ENCODE measurements around the gene FOXO1.
"Not testable (repeated sequence)": the region's sequence is repeated elsewhere in the genome, so short reads cannot be mapped to it uniquely, and the experiment has no call there.

FOXO1 gene

DNA sequence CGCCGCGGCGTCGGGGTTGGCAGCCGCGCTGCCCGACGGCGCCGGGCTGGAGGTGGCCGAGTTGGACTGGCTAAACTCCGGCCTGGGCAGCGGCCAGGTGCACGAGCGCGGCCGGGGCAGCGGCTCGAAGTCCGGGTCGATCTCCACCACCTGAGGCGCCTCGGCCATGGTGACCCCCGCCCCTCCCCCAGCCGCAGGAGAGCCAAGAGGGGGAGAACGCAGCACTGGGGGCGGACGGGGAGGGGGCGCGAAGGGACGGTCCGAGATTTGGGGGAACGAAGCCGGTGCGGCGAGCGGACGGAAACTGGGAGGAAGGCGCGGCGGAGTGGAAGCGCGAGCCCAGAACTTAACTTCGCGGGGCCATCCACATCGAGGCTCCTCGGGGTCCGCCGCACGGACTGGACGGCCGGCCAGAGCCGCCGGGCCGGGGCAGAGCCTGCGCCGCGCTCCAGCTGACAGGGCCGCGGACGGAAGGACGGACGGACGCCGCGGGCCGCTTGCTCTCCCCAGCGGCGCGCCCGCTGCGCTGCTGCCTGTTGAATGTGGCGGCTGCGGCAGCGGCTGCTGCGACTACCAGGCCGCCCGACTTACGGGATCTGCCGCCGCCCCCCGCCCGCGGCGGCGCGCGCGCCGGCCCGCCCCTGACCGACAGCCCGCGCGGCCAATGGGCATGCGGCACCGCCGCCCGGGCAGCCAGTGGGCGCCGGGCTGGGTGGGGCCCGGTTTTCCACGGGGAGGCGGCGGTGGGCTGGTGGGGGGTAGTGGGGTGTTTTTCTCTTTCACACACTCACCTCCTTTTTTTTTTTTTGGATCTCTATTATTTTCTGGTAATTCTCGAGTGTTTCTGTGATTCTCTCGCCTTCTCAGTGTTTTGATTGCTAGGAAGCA, at the start of gene FOXO1:
TSS of gene FOXO1 (minus strand) at position 597 of the 888 bp plus-strand sequence. CDS start at position 168, 429 bp downstream.
- peak within 1 kb of the TSS; percentile 61 for H3K4me3 ChIP-seq (ENCODE audit: low read depth, low read length)
- no peaks in the 10 kb centered on the region for H3K36me3 ChIP-seq
- peak within 1 kb of the TSS; percentile 57 for H3K27ac ChIP-seq
- no peaks in the 10 kb centered on the region for H3K9me3 ChIP-seq (ENCODE audit: severe bottlenecking)
- TF ChIP-seq CTCF (IDR thresholded peaks at IDR 0.05; ENCODE audit: low read depth, low read length), result no peak
- peak; percentile 69 for DNase-seq
- no peaks in the 10 kb centered on the region for H3K27me3 ChIP-seq (ENCODE audit: insufficient read depth, low read depth, severe bottlenecking)

DNA sequence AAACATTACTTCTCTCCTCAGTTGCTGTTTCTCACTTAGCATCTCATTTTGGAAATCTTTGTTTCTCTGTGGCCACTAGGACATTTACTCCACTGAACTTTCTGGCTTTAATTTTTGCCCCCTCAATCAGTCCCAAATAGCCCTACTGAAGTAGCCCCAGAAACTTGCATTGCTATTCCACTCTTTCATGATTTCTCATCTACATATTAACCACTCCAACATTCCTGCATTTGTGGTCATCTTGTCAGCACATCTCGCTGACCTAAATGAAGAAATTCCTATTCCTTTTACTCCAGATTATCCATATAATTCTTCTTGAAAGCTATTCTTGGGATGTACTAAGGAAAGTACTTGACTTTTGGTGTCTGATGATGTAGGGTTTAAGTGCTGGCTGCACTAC, 48.0 kb upstream of the FOXO1 start:
- H3K27me3 ChIP-seq (ENCODE audit: insufficient read depth, low read depth, severe bottlenecking); H3K27ac ChIP-seq; H3K4me3 ChIP-seq (ENCODE audit: low read depth, low read length); H3K36me3 ChIP-seq; H3K9me3 ChIP-seq (ENCODE audit: severe bottlenecking); DNase-seq: not testable (repeated sequence)

GRCh38 chr13:40706439-40706838, 40.0 kb upstream of the FOXO1 start:
- Histone ChIP-seq H3K4me3 (ENCODE audit: low read depth, low read length) (no peak overlapping the region), H3K27me3 (ENCODE audit: insufficient read depth, low read depth, severe bottlenecking) (no peaks in the 10 kb centered on the region), H3K9me3 (ENCODE audit: severe bottlenecking) (no peaks in the 10 kb centered on the region), H3K36me3 (no peaks in the 10 kb centered on the region), H3K27ac (no peak overlapping the region)
- no peak for DNase-seq
- TF ChIP-seq CTCF (IDR thresholded peaks at IDR 0.05; ENCODE audit: low read depth, low read length), result no peak

- Histone ChIP-seq H3K4me3 (ENCODE audit: low read depth, low read length) (no peak overlapping the region), H3K9me3 (ENCODE audit: severe bottlenecking) (no peaks in the 10 kb centered on the region), H3K36me3 (no peaks in the 10 kb centered on the region), H3K27me3 (ENCODE audit: insufficient read depth, low read depth, severe bottlenecking) (no peaks in the 10 kb centered on the region), H3K27ac (no peak overlapping the region)
- no peak for TF ChIP-seq CTCF (IDR thresholded peaks at IDR 0.05; ENCODE audit: low read depth, low read length)
- DNase-seq, result no peak
Measured at GRCh38 chr13:40697711-40698110, 31.3 kb upstream of the FOXO1 start.

GRCh38 chr13:40694426-40694825, 28.0 kb upstream of the FOXO1 start:
- no peak for DNase-seq
- TF ChIP-seq CTCF (IDR thresholded peaks at IDR 0.05; ENCODE audit: low read depth, low read length), result no peak
- no peak overlapping the region for H3K4me3 ChIP-seq (ENCODE audit: low read depth, low read length)
- H3K9me3 ChIP-seq (ENCODE audit: severe bottlenecking), result no peaks in the 10 kb centered on the region
- no peaks in the 10 kb centered on the region for H3K36me3 ChIP-seq
- H3K27ac ChIP-seq, result no peak overlapping the region
- no peaks in the 10 kb centered on the region for H3K27me3 ChIP-seq (ENCODE audit: insufficient read depth, low read depth, severe bottlenecking)

DNA sequence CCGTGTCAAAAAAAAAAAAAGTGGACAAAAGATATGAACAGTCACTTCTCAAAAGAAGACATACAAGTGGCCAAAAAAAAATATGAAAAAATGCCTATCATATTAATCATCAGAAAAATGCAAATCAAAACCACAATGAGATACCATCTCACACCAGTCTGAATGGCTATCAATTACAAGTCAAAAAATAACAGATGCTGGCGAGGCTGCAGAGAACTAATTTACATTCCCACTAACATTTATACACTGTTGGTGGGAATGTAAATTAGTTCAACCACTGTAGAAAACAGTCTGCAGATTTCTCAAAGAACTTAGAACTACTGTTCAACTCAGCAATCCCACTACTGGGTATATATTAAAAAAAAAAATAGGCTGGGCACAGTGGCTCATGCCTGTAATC, 26.5 kb upstream of the FOXO1 start:
- H3K27me3 ChIP-seq (ENCODE audit: insufficient read depth, low read depth, severe bottlenecking), result no peaks in the 10 kb centered on the region
- no peaks in the 10 kb centered on the region for H3K36me3 ChIP-seq
- no peak for TF ChIP-seq CTCF (IDR thresholded peaks at IDR 0.05; ENCODE audit: low read depth, low read length)
- DNase-seq, result no peak
- H3K27ac ChIP-seq, result no peak overlapping the region
- H3K4me3 ChIP-seq (ENCODE audit: low read depth, low read length), result no peak overlapping the region
- H3K9me3 ChIP-seq (ENCODE audit: severe bottlenecking), result no peaks in the 10 kb centered on the region
